Neural cell (in vitro differentiated cells): ENCODE measurements around the gene MBD3L2. TPM values are rescaled to one million over a fixed set of nuclear protein-coding genes. Genes with fewer than 3 reads are reported as not detected.

ENCODE experiments used
- H2AFZ ChIP-seq: fragments of 200-600, 300-800 bp; sonication (generic), shearing (Covaris generic); 2 replicates; pipeline ENCODE4 v1.6.0; 2014; ENCODE audit warnings: low read depth, mild to moderate bottlenecking, antibody characterized with exemption, low read length, moderate library complexity
- H3F3A ChIP-seq: fragments of 200-600 bp; shearing (Covaris generic); 2 replicates; pipeline ENCODE4 v1.6.1; 2016; ENCODE audit warnings: mild to moderate bottlenecking, moderate library complexity, mixed read lengths, antibody characterized with exemption, low read length; ENCODE audit not compliant: insufficient read depth, poor library complexity, severe bottlenecking
- H3K27ac ChIP-seq: fragments of 200-600, 300-800 bp; sonication (generic), shearing (Covaris generic); 2 replicates; pipeline ENCODE4 v1.5.1; 2014; ENCODE audit warnings: mild to moderate bottlenecking, low read length, moderate library complexity
- H3K27me3 ChIP-seq: fragments of 300-800, 200-600 bp; sonication (generic), shearing (Covaris generic); 2 replicates; pipeline ENCODE4 v1.6.0; 2014; ENCODE audit warnings: mild to moderate bottlenecking, low read depth, low read length, moderate library complexity; ENCODE audit not compliant: insufficient read depth
- H3K36me3 ChIP-seq: fragments of 300-800, 200-600 bp; sonication (generic), shearing (Covaris generic); 2 replicates; pipeline ENCODE4 v1.5.1; 2014; ENCODE audit warnings: mild to moderate bottlenecking, antibody characterized with exemption, low read length, moderate library complexity; ENCODE audit not compliant: insufficient read depth
- H3K4me2 ChIP-seq: fragments of 300-800, 200-600 bp; sonication (generic), shearing (Covaris generic); 2 replicates; pipeline ENCODE4 v1.6.0; 2014; ENCODE audit warnings: mild to moderate bottlenecking, low read length
- H3K4me3 ChIP-seq: fragments of 300-800, 200-600 bp; sonication (generic), shearing (Covaris generic); 2 replicates; pipeline ENCODE4 v1.5.1; 2014; ENCODE audit warnings: mild to moderate bottlenecking, low read length, moderate library complexity
- H3K79me2 ChIP-seq: fragments of 200-600 bp; shearing (Covaris generic); replicated peaks from 2 replicates; pipeline ENCODE4 v1.6.0; 2014; ENCODE audit warnings: mild to moderate bottlenecking, low read length, moderate library complexity; ENCODE audit not compliant: insufficient read depth
- H3K9ac ChIP-seq: fragments of 300-800, 200-600 bp; sonication (generic), shearing (Covaris generic); 2 replicates; pipeline ENCODE4 v1.6.1; 2016; ENCODE audit warnings: mild to moderate bottlenecking, low read length, mixed read lengths
- H3K9me2 ChIP-seq: fragments of 200-600 bp; shearing (Covaris generic); 2 replicates; pipeline ENCODE4 v1.6.1; 2016; ENCODE audit warnings: mild to moderate bottlenecking, low read length, mixed read lengths; ENCODE audit not compliant: insufficient read depth
- H3K9me3 ChIP-seq: fragments of 200-600, 300-800 bp; sonication (generic), shearing (Covaris generic); 2 replicates; pipeline ENCODE4 v1.6.1; 2016; ENCODE audit warnings: mild to moderate bottlenecking, mixed run types, low read length, moderate library complexity, mixed read lengths
- H4K20me1 ChIP-seq: fragments of 200-600 bp; shearing (Covaris generic); 2 replicates; pipeline ENCODE4 v1.6.1; 2016; ENCODE audit warnings: mild to moderate bottlenecking, mixed run types; ENCODE audit not compliant: insufficient read depth
- CTCF ChIP-seq: fragments of 450-650 bp; IDR thresholded peaks from 2 replicates; pipeline ENCODE4 v1.5.1; 2014; ENCODE audit warnings: antibody characterized with exemption, mild to moderate bottlenecking, moderate library complexity; ENCODE audit not compliant: poor library complexity, severe bottlenecking
- EP300 ChIP-seq: fragments of 450-650 bp; conservative IDR thresholded peaks from 2 replicates; pipeline ENCODE4 v1.6.1; 2014; ENCODE audit warnings: antibody characterized with exemption, mild to moderate bottlenecking, moderate library complexity; ENCODE audit not compliant: poor library complexity, severe bottlenecking
- EZH2 ChIP-seq: fragments of 200-600, 300-800 bp; shearing (Covaris generic), sonication (generic); IDR thresholded peaks from 2 replicates; pipeline ENCODE4 v1.6.1; 2014; ENCODE audit warnings: antibody characterized with exemption, low read length, borderline replicate concordance, mild to moderate bottlenecking; ENCODE audit not compliant: insufficient read depth, poor library complexity, severe bottlenecking
- MXI1 ChIP-seq: fragments of 450-650 bp; conservative IDR thresholded peaks from 2 replicates; pipeline ENCODE4 v1.6.1; 2014; ENCODE audit warnings: antibody characterized with exemption, mild to moderate bottlenecking; ENCODE audit not compliant: poor library complexity, severe bottlenecking
- POLR2AphosphoS5 ChIP-seq: IDR thresholded peaks from 2 replicates; pipeline ENCODE4 v1.6.1; 2012
- RAD21 ChIP-seq: fragments of 450-650 bp; conservative IDR thresholded peaks from 2 replicates; pipeline ENCODE4 v1.6.1; 2014; ENCODE audit warnings: antibody characterized with exemption, mild to moderate bottlenecking, moderate library complexity
- REST ChIP-seq: IDR thresholded peaks from 2 replicates; pipeline ENCODE4 v1.6.1; 2012; ENCODE audit warnings: borderline replicate concordance
- SMC3 ChIP-seq: fragments of 450-650 bp; conservative IDR thresholded peaks from 2 replicates; pipeline ENCODE4 v1.6.1; 2014; ENCODE audit warnings: antibody characterized with exemption, mild to moderate bottlenecking, moderate library complexity; ENCODE audit not compliant: poor library complexity
- TAF1 ChIP-seq: IDR thresholded peaks from 2 replicates; pipeline ENCODE4 v1.6.1; 2012; ENCODE audit warnings: low read depth
- polyA plus RNA-seq: library from polyadenylated mRNA; depleted of rRNA; stranded (reverse); fragments of >200 nt; gene quantifications from 2 replicates; pipeline ENCODE4 v1.2.3, GENCODE V29; 2014

Gene MBD3L2
- polyA plus RNA-seq, 1 donor from 2014 or later: not detected

GRCh38 chr19:7098701-7099596 lies 49.8 kb downstream of the MBD3L2 start:
- peak overlapping the region; percentile 94 for H3K27ac ChIP-seq
- peak overlapping the region; percentile 81 for H3K9ac ChIP-seq
- no peaks in the 10 kb centered on the region for H3K9me3 ChIP-seq
- peak overlapping the region; percentile 71 for H3K4me3 ChIP-seq
- peak overlapping the region; percentile 84 for H2AFZ ChIP-seq
- H3K9me2 ChIP-seq: no peaks in the 10 kb centered on the region
- H4K20me1 ChIP-seq: no peaks in the 10 kb centered on the region
- H3F3A ChIP-seq: no peaks in the 10 kb centered on the region
- no peaks in the 10 kb centered on the region for H3K27me3 ChIP-seq
- H3K79me2 ChIP-seq: no peaks in the 10 kb centered on the region
- peak overlapping the region; percentile 69 for H3K4me2 ChIP-seq
- no peaks in the 10 kb centered on the region for H3K36me3 ChIP-seq
- TF ChIP-seq TAF1: peak; percentile 56
- TF ChIP-seq MXI1: no peak
- no peak for TF ChIP-seq REST
- no peak for TF ChIP-seq SMC3
- no peak for TF ChIP-seq EP300
- peak; percentile 8 for TF ChIP-seq RAD21
- TF ChIP-seq EZH2: no peak
- no peak for TF ChIP-seq CTCF
- peak; percentile 74 for TF ChIP-seq POLR2AphosphoS5

- H3K79me2 ChIP-seq: no peaks in the 10 kb centered on the region
- no peaks in the 10 kb centered on the region for H4K20me1 ChIP-seq
- H3K4me3 ChIP-seq: peak overlapping the region; percentile 71
- H3K9me3 ChIP-seq: no peaks in the 10 kb centered on the region
- no peak for TF ChIP-seq MXI1
- no peak for TF ChIP-seq EZH2
- no peak for TF ChIP-seq TAF1
- TF ChIP-seq CTCF: no peak
- TF ChIP-seq SMC3: no peak
- no peak for TF ChIP-seq RAD21
- no peak for TF ChIP-seq POLR2AphosphoS5
- no peak for TF ChIP-seq EP300
- TF ChIP-seq REST: no peak
- H3K36me3 ChIP-seq: no peaks in the 10 kb centered on the region
- H2AFZ ChIP-seq: peak overlapping the region; percentile 84
- H3K27ac ChIP-seq: peak overlapping the region; percentile 94
- no peaks in the 10 kb centered on the region for H3K27me3 ChIP-seq
- H3K4me2 ChIP-seq: peak overlapping the region; percentile 54
- no peaks in the 10 kb centered on the region for H3K9me2 ChIP-seq
- no peaks in the 10 kb centered on the region for H3F3A ChIP-seq
- H3K9ac ChIP-seq: peak overlapping the region; percentile 81
Observed at GRCh38 chr19:7099597-7099921, 50.4 kb downstream of the MBD3L2 start.
